NCI-H146 treated with DMSO at 0.1 percent for 48 hours (cell line): Measurements from ENCODE around the gene TMUB2.
A peak's percentile ranks its signal among the peaks of the same experiment; 100 is the strongest.

ENCODE experiments used
- DNase-seq: peaks from one replicate; lab custom pipeline; 2025; ENCODE audit not compliant: unreplicated experiment; lab: John Stamatoyannopoulos, UW

The TMUB2 gene

DNA sequence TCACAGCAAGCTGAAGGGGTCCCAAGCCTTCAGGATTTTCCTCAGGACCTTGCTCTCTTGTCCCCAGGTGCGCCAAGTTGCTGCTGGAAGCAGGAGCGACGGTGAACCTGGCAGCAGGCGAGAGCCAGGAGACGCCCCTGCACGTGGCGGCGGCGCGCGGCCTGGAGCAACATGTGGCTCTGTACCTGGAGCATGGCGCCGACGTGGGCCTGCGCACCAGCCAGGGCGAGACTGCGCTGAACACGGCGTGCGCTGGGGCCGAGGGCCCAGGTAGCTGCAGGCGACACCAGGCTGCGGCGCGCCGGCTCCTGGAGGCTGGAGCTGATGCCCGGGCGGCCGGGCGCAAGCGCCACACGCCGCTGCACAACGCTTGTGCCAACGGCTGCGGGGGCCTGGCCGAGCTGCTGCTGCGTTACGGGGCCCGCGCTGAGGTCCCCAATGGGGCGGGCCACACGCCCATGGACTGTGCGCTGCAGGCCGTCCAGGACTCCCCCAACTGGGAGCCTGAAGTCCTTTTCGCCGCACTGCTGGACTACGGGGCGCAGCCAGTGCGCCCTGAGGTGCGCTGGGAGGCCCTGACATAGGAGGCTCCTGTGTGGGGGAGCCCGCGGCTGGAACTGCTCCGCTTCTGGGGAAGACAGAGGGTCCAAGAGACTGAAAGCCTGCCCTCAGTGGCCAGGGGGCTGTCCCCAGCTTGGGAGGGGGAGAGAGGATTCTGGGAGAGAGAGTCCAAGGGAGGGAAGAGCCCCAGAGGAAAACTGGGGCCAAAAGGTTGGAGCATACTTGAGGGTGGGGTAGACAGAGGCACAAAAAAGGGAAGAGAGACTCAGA, 9.9 kb upstream of the TMUB2 start:
- DNase-seq, result no peak

GRCh38 chr17:44177640-44178039, 9.1 kb upstream of the TMUB2 start:
- DNase-seq, result no peak

- no peak for DNase-seq
Observed at GRCh38 chr17:44178133-44178532, 8.6 kb upstream of the TMUB2 start.

DNA sequence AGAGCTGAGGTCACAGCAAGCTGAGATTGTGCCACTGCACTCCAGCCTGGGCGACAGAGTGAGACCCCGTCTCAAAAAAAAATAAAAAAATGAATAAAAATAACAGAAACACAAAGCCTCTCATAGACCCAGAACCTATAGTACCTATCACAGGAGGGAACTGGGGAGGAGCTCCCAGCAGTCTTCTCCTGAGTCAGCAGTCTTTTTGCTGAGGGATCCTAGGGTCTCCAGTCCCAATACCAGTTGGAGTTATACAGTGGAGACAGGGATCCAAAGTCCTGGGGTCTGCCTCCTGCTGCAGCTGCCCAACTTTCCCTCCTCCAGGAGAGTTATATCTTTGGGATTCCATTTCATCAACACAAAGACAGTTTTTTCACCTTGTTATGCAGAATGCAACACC, 3.7 kb upstream of the TMUB2 start:
- DNase-seq, result no peak

DNA sequence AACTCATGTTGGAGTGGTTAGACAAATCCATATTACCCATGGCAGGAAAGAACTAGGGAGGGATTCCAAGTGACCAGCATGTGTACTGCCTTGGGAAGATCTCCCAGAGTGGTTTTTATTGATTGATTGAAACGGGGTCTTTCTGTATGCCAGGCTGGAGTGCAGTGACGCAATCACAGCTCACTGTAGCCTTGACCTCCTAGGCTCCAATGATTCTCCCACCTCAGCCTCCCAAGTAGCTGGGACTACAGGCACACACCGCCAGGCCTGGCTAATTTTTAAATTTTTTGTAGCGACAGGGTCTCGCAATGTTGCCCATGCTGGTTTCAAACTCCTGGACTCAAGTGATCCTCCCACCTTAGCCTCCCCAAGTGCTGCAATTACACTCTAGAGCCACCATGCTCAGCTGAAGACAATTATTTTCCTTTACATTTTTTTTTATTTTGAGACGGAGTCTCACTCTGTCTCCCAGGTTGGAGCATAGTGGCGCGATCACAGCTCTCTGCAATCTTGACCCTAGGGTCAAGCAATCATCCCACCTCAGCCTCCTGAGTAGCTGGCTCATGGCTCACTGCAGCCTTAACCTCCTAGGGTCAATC, 2.5 kb upstream of the TMUB2 start:
- DNase-seq, result no peak

- DNase-seq, result no peak
Observed at GRCh38 chr17:44187131-44187899, 543 bp downstream of the TMUB2 start.

DNA sequence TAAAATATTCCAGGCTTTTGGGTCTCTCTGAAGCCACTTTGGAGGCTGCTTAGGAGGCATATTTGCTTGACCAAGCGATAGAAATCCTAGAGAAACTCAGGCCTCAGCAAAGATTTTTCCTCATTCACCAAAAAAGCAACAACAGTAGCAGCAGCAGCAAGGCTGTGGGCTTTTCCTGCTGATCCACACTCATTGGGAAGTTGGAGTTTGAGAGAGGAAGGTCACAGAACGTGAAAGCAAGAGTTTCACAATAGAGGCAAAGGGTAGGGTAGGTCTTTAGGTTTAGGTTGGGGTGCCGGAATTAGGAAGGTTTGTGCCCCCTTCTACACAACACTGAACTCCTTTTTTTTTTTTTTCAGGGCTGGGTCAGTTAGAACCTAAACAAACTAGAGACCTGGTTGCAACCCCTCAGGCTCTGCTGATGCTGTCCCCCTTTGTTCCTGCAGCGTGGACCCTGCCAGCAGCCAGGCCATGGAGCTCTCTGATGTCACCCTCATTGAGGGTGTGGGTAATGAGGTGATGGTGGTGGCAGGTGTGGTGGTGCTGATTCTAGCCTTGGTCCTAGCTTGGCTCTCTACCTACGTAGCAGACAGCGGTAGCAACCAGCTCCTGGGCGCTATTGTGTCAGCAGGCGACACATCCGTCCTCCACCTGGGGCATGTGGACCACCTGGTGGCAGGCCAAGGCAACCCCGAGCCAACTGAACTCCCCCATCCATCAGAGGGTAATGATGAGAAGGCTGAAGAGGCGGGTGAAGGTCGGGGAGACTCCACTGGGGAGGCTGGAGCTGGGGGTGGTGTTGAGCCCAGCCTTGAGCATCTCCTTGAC, 2.0 kb downstream of the TMUB2 start:
- no peak for DNase-seq

DNA sequence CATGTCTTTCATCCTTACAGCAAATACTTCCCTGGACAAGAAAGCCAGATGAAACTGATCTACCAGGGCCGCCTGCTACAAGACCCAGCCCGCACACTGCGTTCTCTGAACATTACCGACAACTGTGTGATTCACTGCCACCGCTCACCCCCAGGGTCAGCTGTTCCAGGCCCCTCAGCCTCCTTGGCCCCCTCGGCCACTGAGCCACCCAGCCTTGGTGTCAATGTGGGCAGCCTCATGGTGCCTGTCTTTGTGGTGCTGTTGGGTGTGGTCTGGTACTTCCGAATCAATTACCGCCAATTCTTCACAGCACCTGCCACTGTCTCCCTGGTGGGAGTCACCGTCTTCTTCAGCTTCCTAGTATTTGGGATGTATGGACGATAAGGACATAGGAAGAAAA, 3.7 kb downstream of the TMUB2 start:
- no peak for DNase-seq

DNA sequence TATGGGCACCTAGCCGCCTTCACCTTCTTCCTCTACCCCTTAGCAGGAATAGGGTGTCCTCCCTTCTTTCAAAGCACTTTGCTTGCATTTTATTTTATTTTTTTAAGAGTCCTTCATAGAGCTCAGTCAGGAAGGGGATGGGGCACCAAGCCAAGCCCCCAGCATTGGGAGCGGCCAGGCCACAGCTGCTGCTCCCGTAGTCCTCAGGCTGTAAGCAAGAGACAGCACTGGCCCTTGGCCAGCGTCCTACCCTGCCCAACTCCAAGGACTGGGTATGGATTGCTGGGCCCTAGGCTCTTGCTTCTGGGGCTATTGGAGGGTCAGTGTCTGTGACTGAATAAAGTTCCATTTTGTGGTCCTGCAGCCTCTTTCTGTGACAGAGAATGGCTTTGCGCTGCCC, 4.6 kb downstream of the TMUB2 start:
- no peak for DNase-seq

DNA sequence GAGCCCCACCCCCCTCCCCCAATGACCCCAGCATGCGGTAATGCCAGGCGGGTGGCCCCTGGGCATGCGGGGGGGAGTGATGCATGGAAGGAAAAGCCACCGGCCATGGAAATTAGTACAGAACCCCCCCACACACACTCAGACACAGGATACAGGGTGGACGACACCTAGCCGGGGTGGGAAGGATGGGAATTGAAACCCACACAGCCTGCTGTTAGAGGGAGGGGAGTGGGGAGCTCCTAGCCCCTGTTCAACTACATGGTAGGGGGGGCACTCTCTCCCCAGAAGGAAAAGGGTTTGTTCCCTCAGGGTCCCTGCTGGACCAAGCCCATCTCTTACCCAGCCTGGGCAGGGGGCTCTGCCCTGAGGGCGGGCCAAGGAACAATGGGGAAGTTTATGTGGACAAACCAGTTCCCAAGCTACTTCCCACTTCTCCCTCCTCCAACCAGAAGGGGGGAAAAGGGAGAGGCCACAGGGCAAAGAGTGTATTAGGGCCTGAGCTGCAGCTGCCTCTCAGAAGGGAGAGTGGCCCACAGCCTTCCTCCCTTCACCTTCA, 5.2 kb downstream of the TMUB2 start:
- no peak for DNase-seq

GRCh38 chr17:44192750-44193149, 6.0 kb downstream of the TMUB2 start:
- DNase-seq, result no peak

GRCh38 chr17:44193326-44194084, 6.7 kb downstream of the TMUB2 start:
- no peak for DNase-seq

DNA sequence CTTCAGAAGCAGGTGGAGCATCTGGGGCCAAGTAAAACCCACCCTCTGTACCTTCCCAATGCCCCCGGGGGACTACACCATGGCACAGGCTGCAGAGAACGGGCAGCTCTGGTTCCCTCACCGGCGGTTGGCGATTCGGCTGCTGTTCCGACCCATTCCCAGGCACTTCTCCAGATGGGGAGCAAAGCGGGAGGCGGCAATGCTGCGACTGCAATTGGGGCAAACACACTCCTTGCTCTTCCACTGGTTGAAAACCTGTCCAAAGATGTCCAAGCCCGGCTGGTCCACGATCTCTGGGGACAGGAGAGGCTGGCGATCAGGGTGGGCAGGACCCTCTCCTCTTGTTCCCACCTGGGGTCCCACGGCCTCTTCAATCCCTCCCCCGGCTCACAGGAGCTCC, 10.3 kb downstream of the TMUB2 start:
- no peak for DNase-seq

DNA sequence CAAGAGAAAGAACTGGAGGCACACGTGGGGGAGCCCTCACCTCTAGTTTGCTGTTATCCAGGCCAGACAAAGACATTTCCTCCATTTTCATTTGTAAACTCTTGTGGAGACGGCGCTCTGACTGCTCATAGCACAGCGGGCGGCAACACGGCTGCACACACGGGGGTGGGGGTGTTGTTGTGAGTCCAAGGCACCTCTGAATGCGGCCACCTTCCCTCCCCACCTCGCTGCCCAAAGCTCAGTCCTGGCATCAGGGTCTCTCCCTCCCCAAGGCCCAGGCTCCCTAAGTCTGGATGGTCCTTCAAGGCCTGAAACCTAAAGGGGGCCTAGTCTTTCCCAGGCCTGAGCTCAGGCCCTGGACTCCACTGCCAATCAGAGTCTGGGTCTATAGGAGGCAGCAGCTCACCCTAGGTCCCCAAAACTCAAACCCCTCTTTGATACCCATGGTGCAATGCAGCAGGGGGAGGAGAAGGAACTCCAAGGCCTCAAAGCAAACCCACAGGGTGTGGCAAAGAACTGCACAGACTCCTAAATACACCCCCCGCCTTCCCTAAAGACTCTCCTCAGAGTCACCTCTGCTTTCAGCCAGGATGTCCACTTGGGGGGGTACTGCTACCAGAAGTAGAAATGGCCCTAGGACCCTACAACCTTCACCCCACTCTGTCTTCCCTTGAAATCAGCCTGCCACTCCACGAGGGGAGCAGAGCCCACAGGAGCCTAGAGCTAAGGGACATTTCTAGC, 11.4 kb downstream of the TMUB2 start:
- DNase-seq, result no peak

GRCh38 chr17:44198721-44199552, 12.2 kb downstream of the TMUB2 start:
- peak; percentile 8 for DNase-seq

- DNase-seq, result peak; percentile 89
Observed at GRCh38 chr17:44199553-44200477, 13.0 kb downstream of the TMUB2 start, which contains the start of gene ATXN7L3. Gene ATXN7L3, minus strand, starts transcription at chr17:44199884. Its CDS starts 1,814 bp downstream, at chr17:44198070.

- DNase-seq, result peak; percentile 40
Observed at GRCh38 chr17:44200478-44201155, 13.8 kb downstream of the TMUB2 start.
